OCI-LY3 (cell line): Measurements from ENCODE around the gene TCAIM.

Experiments used
- EZH2phosphoT487 ChIP-seq: fragments of 200-600 bp; shearing (Covaris generic); IDR thresholded peaks from 2 replicates; pipeline ENCODE4 v1.6.1; 2018; ENCODE audit warnings: antibody characterized with exemption, mixed run types, low read depth
- TF ChIP-seq, protein P1 (sequence below): fragments of 200-600, 300-600 bp; sonication (generic); IDR thresholded peaks from 2 replicates; pipeline ENCODE4 v1.5.1; 2014; ENCODE audit warnings: antibody characterized with exemption, low read length, low read depth

DNA sequence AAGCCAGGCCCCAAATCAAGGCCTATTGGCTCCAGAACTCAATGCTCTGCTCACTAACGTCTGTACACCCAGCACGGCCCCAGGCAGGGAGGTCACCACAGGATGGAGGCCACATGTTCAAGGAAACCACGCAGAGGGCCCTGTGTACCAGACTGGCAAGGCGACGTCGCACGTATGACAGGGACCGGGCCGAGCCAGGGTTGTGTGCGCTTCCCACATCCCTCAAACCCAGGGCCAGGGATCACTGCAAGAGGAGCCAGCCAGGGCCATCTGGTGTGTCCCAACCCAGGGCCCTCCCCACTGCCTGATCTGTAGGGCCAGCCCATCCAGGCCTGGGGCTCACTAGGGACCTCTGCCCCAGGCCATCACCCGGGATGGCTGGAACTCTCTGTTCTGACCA is 76.9 kb downstream of the TCAIM start:
- TF ChIP-seq, protein P1, sequence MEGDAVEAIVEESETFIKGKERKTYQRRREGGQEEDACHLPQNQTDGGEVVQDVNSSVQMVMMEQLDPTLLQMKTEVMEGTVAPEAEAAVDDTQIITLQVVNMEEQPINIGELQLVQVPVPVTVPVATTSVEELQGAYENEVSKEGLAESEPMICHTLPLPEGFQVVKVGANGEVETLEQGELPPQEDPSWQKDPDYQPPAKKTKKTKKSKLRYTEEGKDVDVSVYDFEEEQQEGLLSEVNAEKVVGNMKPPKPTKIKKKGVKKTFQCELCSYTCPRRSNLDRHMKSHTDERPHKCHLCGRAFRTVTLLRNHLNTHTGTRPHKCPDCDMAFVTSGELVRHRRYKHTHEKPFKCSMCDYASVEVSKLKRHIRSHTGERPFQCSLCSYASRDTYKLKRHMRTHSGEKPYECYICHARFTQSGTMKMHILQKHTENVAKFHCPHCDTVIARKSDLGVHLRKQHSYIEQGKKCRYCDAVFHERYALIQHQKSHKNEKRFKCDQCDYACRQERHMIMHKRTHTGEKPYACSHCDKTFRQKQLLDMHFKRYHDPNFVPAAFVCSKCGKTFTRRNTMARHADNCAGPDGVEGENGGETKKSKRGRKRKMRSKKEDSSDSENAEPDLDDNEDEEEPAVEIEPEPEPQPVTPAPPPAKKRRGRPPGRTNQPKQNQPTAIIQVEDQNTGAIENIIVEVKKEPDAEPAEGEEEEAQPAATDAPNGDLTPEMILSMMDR = no peak
- TF ChIP-seq EZH2phosphoT487 = no peak
